Liver (tissue), 9 donors: ENCODE results near the gene OR2AG1. TPM values are rescaled to one million over a fixed set of nuclear protein-coding genes. Genes with fewer than 3 reads are reported as not detected.

ENCODE experiments used
- DNase-seq: peaks from one replicate; pipeline ENCODE4 v3.0.0-alpha.2; 2017; ENCODE audit warnings: low spot score
- H3K27ac ChIP-seq, 2 donors: one replicate each; pipeline ENCODE4 v1.7.0; 2013; ENCODE audit warnings: inconsistent platforms in 2 of 2, low read length in 2 of 2, control low read depth in 1 of 2, low read depth in 1 of 2, mild to moderate bottlenecking in 1 of 2
- H3K27me3 ChIP-seq, 4 donors: one replicate each; pipeline versions ENCODE4 v1.6.1 to v1.7.0; 2013; ENCODE audit warnings: low read length in 3 of 4, inconsistent platforms in 1 of 4, mild to moderate bottlenecking in 1 of 4, moderate library complexity in 1 of 4; ENCODE audit not compliant: control insufficient read depth in 4 of 4, insufficient read depth in 4 of 4
- H3K36me3 ChIP-seq, 4 donors: one replicate each; pipeline versions ENCODE4 v1.6.1 to v1.7.0; 2013; ENCODE audit warnings: low read length in 3 of 4, mild to moderate bottlenecking in 3 of 4, low read depth in 1 of 4, moderate library complexity in 1 of 4; ENCODE audit not compliant: control insufficient read depth in 4 of 4, insufficient read depth in 3 of 4
- H3K4me1 ChIP-seq, 4 donors: one replicate each; pipeline versions ENCODE4 v1.6.1 to v1.7.0; 2013; ENCODE audit warnings: low read length in 3 of 4, mild to moderate bottlenecking in 3 of 4, moderate library complexity in 1 of 4; ENCODE audit not compliant: control insufficient read depth in 4 of 4, insufficient read depth in 4 of 4
- H3K4me3 ChIP-seq, 3 donors: one replicate each; pipeline versions ENCODE4 v1.6.1 to v1.7.0; 2013; ENCODE audit warnings: low read length in 3 of 3, control low read depth in 1 of 3, low read depth in 1 of 3, mild to moderate bottlenecking in 1 of 3
- H3K9ac ChIP-seq, 2 donors: one replicate each; pipeline ENCODE4 v1.7.0; 2013; ENCODE audit warnings: low read length in 2 of 2, mild to moderate bottlenecking in 2 of 2, moderate library complexity in 2 of 2, control low read depth in 1 of 2, low read depth in 1 of 2
- H3K9me3 ChIP-seq, 4 donors: one replicate each; pipeline versions ENCODE4 v1.6.1 to v1.7.0; 2013; ENCODE audit warnings: low read length in 3 of 4; ENCODE audit not compliant: control insufficient read depth in 4 of 4
- ATF3 ChIP-seq: IDR thresholded peaks from 2 replicates; pipeline ENCODE4 v1.6.1; 2016; ENCODE audit warnings: antibody characterized with exemption
- CTCF ChIP-seq: fragments of 150-350 bp; IDR thresholded peaks from 2 replicates; pipeline ENCODE4 v1.5.1; 2017; ENCODE audit warnings: improper control_type of control experiment, low read depth, low read length; ENCODE audit not compliant: missing input control
- FOXA2 ChIP-seq: IDR thresholded peaks from 2 replicates; pipeline ENCODE4 v1.6.1; 2016; ENCODE audit warnings: antibody characterized with exemption
- GABPA ChIP-seq, 2 donors: IDR thresholded peaks in 1 of 2; conservative IDR thresholded peaks in 1 of 2; 2 replicates each; pipeline ENCODE4 v1.6.1; 2016; ENCODE audit warnings: antibody characterized with exemption in 2 of 2, mild to moderate bottlenecking in 1 of 2, moderate library complexity in 1 of 2
- HNF4A ChIP-seq, 2 donors: conservative IDR thresholded peaks; 2 replicates each; pipeline ENCODE4 v1.6.1; 2016; ENCODE audit warnings: antibody characterized with exemption in 2 of 2, mild to moderate bottlenecking in 2 of 2
- HNF4G ChIP-seq: IDR thresholded peaks from 2 replicates; pipeline ENCODE4 v1.6.1; 2016; ENCODE audit warnings: antibody characterized with exemption
- MAX ChIP-seq: IDR thresholded peaks from 2 replicates; pipeline ENCODE4 v1.6.1; 2016; ENCODE audit warnings: antibody characterized with exemption
- NR2F2 ChIP-seq: IDR thresholded peaks from 2 replicates; pipeline ENCODE4 v1.6.1; 2016; ENCODE audit warnings: antibody characterized with exemption
- RAD21 ChIP-seq, 2 donors: IDR thresholded peaks; 2 replicates each; pipeline ENCODE4 v1.6.1; 2016; ENCODE audit warnings: antibody characterized with exemption in 2 of 2, mild to moderate bottlenecking in 2 of 2
- REST ChIP-seq: IDR thresholded peaks from 2 replicates; pipeline ENCODE4 v1.6.1; 2016; ENCODE audit warnings: antibody characterized with exemption, mild to moderate bottlenecking
- RXRA ChIP-seq, 2 donors: IDR thresholded peaks; 2 replicates each; pipeline ENCODE4 v1.6.1; 2017 to 2018; ENCODE audit warnings: antibody characterized with exemption in 2 of 2, mild to moderate bottlenecking in 1 of 2
- SP1 ChIP-seq: IDR thresholded peaks from 2 replicates; pipeline ENCODE4 v1.6.1; 2018; ENCODE audit warnings: antibody characterized with exemption, mild to moderate bottlenecking
- TAF1 ChIP-seq: conservative IDR thresholded peaks from 2 replicates; pipeline ENCODE4 v1.6.1; 2016; ENCODE audit warnings: antibody characterized with exemption, mild to moderate bottlenecking
- YY1 ChIP-seq: IDR thresholded peaks from 2 replicates; pipeline ENCODE4 v1.6.1; 2016; ENCODE audit warnings: antibody characterized with exemption, mild to moderate bottlenecking
- ZBTB33 ChIP-seq: IDR thresholded peaks from 2 replicates; pipeline ENCODE4 v1.6.1; 2016; ENCODE audit warnings: antibody characterized with exemption
- WGBS: extraction: QIAGEN DNeasy Blood & Tissue Kit; methylation state at CpG from one replicate; pipeline ENCODE4 v1.1.7; 2013; 5-methylcytosine and 5-hydroxymethylcytosine counted together
- polyA plus RNA-seq, 2 donors: library from polyadenylated mRNA; stranded (reverse) in 1 of 2; unstranded in 1 of 2; fragments of 200-250 nt in 1 of 2; fragments of >200 nt in 1 of 2; fragmentation: Nextera tagmentation in 1 of 2; extraction: Ambion mirVana in 1 of 2; gene quantifications; one replicate each; pipeline versions ENCODE4 v1.2.1 to v1.2.3, GENCODE V29; 2013 to 2015
- total RNA-seq, 2 donors: library from RNA; depleted of rRNA; stranded (reverse); fragments of >200 nt; gene quantifications; one replicate each; pipeline ENCODE4 v1.2.3, GENCODE V29; 2014
- donor health status: healthy.
- donor health status: healthy.
- donor health status: healthy.
- donor health status: healthy.
- donor health status: healthy.

Gene OR2AG1
- total and polyA plus RNA-seq, 4 donors = not detected

- peaks cover 0 to 1% (median 0%) of the 10 kb centered on the region in 4 donors for H3K4me1 ChIP-seq
- no peak overlapping the region for H3K9ac ChIP-seq
- H3K4me3 ChIP-seq = no peak overlapping the region
- no peak for DNase-seq
- H3K27ac ChIP-seq = no peak overlapping the region
- 64% methylated on average over 7 of the region's 7 CpGs for WGBS
- TF ChIP-seq RXRA (IDR thresholded peaks at IDR 0.05) (no peak), NR2F2 (no peak)
- H3K36me3 ChIP-seq = no peaks in the 10 kb centered on the region
- H3K9me3 ChIP-seq = no peaks in the 10 kb centered on the region
- no peaks in the 10 kb centered on the region for H3K27me3 ChIP-seq
These were observed 40.6 kb upstream of the OR2AG1 start for GRCh38 chr11:6742260-6742659.

- Histone ChIP-seq H3K4me1 (peaks cover 0 to 1% (median 0%) of the 10 kb centered on the region in 4 donors), H3K9ac (peak overlapping the region in 1 of 2 donors; percentile 55), H3K36me3 (no peaks in the 10 kb centered on the region), H3K27me3 (no peaks in the 10 kb centered on the region), H3K9me3 (no peaks in the 10 kb centered on the region), H3K27ac (peak overlapping the region in 1 of 2 donors; percentile 47), H3K4me3 (no peak overlapping the region)
- DNase-seq = no peak
- no peak for TF ChIP-seq HNF4G
- no peak for TF ChIP-seq HNF4A (conservative IDR thresholded peaks at IDR 0.05)
- no peak for TF ChIP-seq TAF1
- no peak for TF ChIP-seq FOXA2
- no peak for TF ChIP-seq CTCF
- TF ChIP-seq MAX = no peak
- no peak for TF ChIP-seq YY1
- no peak for TF ChIP-seq SP1
- no peak for TF ChIP-seq REST
- whole genome bisulfite sequencing = 49% methylated on average over 4 of the region's 4 CpGs
These were observed 37.8 kb upstream of the OR2AG1 start for GRCh38 chr11:6745018-6745417.

- H3K9me3 ChIP-seq = no peaks in the 10 kb centered on the region
- peak overlapping the region; percentile 44 to 77 for H3K27ac ChIP-seq
- H3K27me3 ChIP-seq = no peaks in the 10 kb centered on the region
- H3K4me1 ChIP-seq = peaks cover 0 to 1% (median 0%) of the 10 kb centered on the region in 4 donors
- WGBS = 60% methylated on average over 2 of the region's 2 CpGs
- peak overlapping the region in 1 of 3 donors; percentile 10 for H3K4me3 ChIP-seq
- H3K9ac ChIP-seq = peak overlapping the region in 1 of 2 donors; percentile 55
- no peak for DNase-seq
- H3K36me3 ChIP-seq = no peaks in the 10 kb centered on the region
- TF ChIP-seq HNF4G (no peak), NR2F2 (peak; percentile 35), ZBTB33 (no peak), GABPA (IDR thresholded peaks at IDR 0.05 in 1 of 2, conservative IDR thresholded peaks at IDR 0.05 in 1 of 2) (no peak), ATF3 (no peak), RAD21 (IDR thresholded peaks at IDR 0.05) (no peak), REST (no peak), YY1 (no peak), TAF1 (no peak), HNF4A (conservative IDR thresholded peaks at IDR 0.05) (no peak)
These were observed 37.3 kb upstream of the OR2AG1 start for GRCh38 chr11:6745465-6746015.
